ENCODE measurements around the gene RAI1.

The RAI1 gene

GRCh38 chr17:17701658-17702057, 20.4 kb downstream of the RAI1 start:
- no peak for DNase-seq

DNA sequence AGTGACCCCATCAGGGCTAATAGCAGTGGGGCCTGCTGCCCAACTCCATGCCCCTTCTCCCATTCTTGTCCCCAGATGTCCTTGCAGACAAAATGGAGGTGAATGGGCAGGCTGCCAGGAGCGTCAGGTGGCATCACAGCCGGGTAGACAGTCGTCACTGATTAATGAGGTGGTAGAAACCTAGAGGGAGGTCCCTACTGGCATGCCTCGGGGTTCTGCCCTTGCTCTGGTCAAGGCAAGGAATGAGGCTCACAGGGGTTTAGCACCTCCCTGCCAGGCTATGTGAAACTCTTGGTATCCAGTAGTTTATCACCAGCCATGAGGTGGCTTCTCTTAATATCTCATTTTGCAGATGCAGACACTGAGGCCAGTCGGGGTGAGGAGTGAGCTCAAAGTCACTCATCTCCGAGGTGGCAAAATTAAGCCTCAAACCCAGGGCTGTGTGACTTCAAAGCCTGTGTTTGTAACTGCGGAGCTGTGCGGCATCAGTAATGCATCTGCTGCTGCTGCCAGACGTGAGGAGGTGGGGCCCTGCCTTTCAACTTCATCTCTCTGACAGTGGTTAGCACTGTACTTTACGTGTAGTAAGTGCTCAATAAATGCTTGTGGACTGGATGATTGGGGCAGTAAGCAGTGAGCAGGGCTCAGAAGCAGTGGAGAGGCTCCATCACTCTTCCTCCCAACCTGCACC, 21.3 kb downstream of the RAI1 start:
- no peak for DNase-seq

DNA sequence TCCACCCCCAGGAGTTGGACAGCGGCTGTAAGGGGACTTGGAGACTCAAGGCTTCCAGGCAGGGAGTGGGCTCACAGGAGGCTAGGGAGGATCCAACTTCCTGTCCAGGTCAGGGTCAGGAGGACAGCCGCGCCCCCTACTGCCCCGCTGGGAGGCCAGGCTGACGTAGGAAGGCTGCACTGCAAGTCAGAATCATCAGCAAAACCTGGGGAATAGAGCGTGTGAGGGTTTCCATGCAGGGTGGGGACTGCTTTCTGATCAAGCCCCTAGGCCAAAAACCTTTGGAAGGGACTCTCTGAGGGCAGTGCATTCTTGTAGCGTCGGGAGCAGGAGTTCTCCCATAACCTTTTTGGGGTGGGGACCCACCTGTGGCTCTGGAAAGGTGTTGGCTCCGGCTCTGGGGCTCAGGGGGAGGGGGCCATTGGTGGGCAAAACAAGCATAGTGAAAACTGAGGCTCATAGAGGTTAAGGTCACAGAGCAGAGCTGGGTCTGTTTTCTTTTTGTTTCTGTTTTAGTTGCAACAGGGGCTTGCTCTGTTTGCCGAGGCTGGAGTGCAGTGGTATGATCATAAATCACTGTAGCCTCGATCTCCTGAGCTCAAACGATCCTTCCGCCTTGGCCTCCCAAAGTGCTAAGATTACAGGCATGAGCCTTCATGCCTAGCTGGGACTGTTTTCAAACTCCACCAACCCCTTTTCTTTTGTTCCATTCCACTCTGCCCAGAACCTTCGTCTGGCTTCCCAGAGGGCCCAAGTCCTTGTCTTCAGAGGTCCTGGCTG, 22.1 kb downstream of the RAI1 start:
- no peak for DNase-seq

DNA sequence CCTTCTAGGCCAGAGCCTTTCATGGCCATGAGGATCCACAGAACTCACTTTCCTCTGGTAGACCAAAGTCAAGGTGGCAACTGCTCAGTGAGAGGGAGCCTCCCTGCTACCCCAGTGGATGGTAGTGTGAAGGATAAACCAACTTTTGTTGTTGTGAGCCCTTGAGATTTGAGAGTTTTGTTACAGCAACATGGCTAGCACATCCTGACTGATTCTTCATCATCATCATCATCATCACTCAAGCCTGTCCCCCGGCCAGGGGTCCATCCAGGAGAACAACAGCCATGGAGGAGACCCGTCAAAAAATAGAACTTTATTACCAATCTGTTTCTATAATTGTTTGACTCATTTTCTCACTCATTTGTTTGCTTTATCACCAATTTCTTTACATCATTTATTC, 23.7 kb downstream of the RAI1 start:
- DNase-seq: no peak

- DNase-seq: no peak
These were observed 25.1 kb downstream of the RAI1 start for GRCh38 chr17:17706140-17707060.

DNA sequence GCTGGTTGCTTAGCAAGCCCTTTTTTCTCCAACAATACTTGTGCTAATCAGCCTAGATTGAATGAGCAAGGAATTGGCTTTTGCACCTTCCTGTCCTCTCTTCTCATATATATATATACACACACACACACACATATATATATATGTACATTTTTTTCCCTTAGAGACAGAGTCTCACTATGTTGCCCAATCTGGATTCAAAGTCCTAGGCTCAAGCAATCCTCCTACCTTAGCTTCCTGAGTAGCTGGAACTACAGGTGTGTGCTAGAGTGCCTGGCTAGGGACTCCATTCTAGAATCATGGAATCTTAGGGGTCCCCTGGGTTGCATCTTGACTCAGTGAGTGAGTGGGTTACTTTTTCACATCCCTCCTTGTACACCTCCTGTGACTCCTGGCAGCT, 27.0 kb downstream of the RAI1 start:
- no peak for DNase-seq

GRCh38 chr17:17708816-17709215, 27.6 kb downstream of the RAI1 start:
- DNase-seq: no peak

DNA sequence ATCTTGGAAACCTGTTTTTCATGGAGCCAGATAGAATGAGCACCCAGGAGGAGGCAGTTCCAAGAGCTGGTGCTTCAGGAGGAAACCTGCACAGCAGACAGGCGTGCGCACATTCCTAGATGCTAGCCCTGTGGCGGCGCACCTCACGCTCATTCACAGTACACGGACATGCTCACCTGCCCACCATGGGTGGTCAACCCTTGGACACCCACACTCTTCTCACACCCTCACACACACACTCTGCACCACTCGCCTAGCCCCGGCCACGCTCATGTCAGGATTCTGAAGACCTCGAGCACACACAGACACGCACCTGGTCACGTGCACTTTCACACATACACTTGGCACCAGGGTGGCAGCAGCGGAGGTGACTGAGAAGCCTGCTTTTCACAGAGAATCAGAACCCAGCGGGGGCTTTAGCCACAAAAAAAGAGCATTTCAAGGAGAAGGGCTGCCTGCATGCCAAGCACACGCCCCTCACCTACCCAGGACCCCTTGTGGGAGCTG, 28.6 kb downstream of the RAI1 start:
- no peak for DNase-seq

- no peak for DNase-seq
These were observed 29.1 kb downstream of the RAI1 start for GRCh38 chr17:17710355-17710727.

- DNase-seq: no peak
These were observed 29.7 kb downstream of the RAI1 start for GRCh38 chr17:17710728-17711541.

GRCh38 chr17:17711641-17712162, 30.4 kb downstream of the RAI1 start:
- DNase-seq: no peak

DNA sequence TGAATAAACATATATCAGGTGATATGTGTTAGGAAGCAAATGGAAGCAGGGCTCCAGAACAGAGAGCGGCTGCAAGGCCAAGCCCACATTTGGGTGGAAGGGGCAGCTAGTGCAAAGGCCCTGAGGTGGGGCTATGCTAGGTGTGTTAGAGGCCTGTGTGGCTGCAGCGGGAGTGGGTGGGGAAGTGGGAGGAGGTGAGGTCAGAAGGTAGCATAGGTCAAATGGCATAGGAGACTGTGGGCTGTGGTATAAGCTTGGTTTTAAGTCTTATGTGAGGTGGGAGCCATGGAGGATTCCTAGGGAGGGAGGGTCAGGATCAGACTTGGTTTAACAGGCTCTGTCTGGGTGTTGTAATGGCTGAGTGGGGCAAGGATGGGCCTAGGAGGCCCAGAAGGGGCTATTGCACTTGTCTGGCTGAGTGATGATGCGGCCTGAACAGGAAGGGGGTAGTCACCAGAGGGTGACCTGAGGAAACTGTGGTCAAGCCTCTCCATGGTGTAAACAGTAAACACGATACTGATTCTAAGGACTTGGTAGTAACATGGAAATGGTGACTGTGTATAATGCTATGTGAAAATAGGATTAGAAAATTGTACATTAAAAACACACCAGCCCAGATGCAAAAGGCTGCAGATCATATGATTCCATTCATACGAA, 31.1 kb downstream of the RAI1 start:
- no peak for DNase-seq

DNA sequence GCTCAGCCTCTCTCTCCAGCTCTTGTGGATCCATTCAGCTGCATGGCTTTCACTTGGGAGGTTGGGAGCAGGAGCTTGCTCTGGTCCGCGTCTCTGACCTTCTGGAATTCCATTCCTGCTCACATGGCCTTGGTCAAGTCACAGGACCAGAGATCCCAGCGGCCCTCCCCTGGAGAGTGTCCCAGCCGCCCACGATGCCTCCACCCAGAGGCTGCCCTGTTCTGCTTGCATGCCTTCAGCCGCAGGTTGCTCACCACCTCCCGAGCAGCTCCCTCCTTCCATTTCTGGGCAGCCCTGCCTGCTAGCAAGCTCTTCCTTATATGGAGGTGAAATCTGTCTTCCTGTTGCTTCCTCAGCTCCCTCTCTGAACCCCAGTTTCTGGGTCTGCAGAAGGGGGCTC, 32.6 kb downstream of the RAI1 start:
- DNase-seq: no peak

- no peak for DNase-seq
These were observed 33.1 kb downstream of the RAI1 start for GRCh38 chr17:17714261-17714866.

- no peak for DNase-seq
These were observed 33.6 kb downstream of the RAI1 start for GRCh38 chr17:17714879-17715278.

GRCh38 chr17:17716837-17717523, 35.7 kb downstream of the RAI1 start:
- no peak for DNase-seq

DNA sequence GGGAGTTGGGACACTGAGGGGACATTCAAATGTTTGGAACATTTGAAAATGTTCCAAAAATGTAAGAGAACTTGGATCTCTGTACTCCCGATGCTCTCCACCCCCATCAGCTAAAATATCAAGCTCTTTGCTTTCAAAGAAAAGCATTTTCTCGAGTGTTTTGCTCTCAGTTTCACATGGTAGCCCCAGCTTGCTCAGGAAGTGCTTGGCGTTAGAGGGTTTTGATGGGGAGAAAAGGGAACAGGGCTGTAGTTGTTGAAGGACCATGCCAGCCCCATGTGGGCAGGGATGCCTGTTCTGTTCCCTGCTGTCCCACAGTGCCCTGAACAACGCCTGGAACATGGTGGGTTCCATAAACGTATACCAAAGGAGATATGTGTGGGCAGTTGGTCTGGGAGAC, 37.0 kb downstream of the RAI1 start:
- DNase-seq: no peak

- DNase-seq: no peak
These were observed 38.1 kb downstream of the RAI1 start for GRCh38 chr17:17719199-17719940.

DNA sequence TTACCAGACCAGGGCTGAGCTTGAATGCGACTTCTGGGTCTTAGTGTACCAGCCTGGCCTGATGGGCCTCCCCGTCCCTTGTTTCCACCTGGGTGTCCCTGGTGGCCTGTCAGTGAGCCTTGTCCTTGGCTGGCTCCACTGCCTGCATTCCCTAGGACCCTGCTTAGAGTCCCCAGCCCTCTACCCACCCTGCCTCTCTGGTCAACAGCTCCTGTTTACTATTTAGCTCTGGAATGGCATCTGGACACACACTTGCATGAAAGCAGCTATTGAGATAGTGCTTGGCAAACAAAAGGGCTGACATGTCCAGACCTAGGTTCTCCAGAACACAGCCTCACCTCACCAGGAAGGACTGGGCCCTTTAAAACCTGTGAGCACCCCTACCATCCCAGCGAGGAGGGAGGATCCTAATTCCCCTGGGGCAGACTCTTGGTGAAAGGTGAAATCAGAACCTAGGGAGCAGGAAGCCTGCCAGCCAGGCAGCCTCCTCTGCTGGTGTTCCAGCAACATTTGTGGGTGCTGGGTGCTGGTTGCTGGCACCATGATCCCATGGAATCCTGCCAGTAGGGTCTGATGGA, 38.8 kb downstream of the RAI1 start:
- no peak for DNase-seq

Data from RPMI8226 (cell line).